Measurements from ENCODE around the gene MRPL18.
A peak's percentile ranks its signal among the peaks of the same experiment; 100 is the strongest.
"Not testable (repeated sequence)": the region's sequence is repeated elsewhere in the genome, so short reads cannot be mapped to it uniquely, and the experiment has no call there.

Gene MRPL18

GRCh38 chr6:159815410-159815809 is 25.1 kb downstream of the MRPL18 start:
- Histone ChIP-seq H3K27ac (ENCODE audit: low read depth, low read length) (no peak overlapping the region), H3K27me3 (ENCODE audit: control insufficient read depth in 5 of 5, insufficient read depth in 4 of 5, low read length in 5 of 5) (peaks cover 0 to 11% (median 5%) of the 10 kb centered on the region in 5 donors)

GRCh38 chr6:159816775-159817174 is 26.5 kb downstream of the MRPL18 start:
- peaks cover 2 to 12% (median 5%) of the 10 kb centered on the region in 5 donors for H3K27me3 ChIP-seq (ENCODE audit: control insufficient read depth in 5 of 5, insufficient read depth in 4 of 5, low read length in 5 of 5)
- not testable (repeated sequence) for H3K4me3 ChIP-seq (ENCODE audit: low read depth in 1 of 5, low read length in 5 of 5); H3K27ac ChIP-seq (ENCODE audit: low read depth, low read length); H3K9ac ChIP-seq (ENCODE audit: low read length in 5 of 5); H3K9me3 ChIP-seq (ENCODE audit: control insufficient read depth in 5 of 5, low read length in 5 of 5); H3K36me3 ChIP-seq (ENCODE audit: control insufficient read depth in 5 of 5, insufficient read depth in 5 of 5, low read length in 5 of 5)
- peaks cover 0 to 15% (median 0%) of the 10 kb centered on the region in 5 donors for H3K4me1 ChIP-seq (ENCODE audit: control insufficient read depth in 5 of 5, insufficient read depth in 5 of 5, low read length in 5 of 5)

More at GRCh38 chr6:159815410-159815809, 25.1 kb downstream of the MRPL18 start:
- Histone ChIP-seq H3K9me3 (ENCODE audit: control insufficient read depth in 5 of 5, low read length in 5 of 5) (no peaks in the 10 kb centered on the region), H3K9ac (ENCODE audit: low read length in 5 of 5) (no peak overlapping the region), H3K4me1 (ENCODE audit: control insufficient read depth in 5 of 5, insufficient read depth in 5 of 5, low read length in 5 of 5) (peaks cover 0 to 6% (median 0%) of the 10 kb centered on the region in 5 donors), H3K4me3 (ENCODE audit: low read depth in 1 of 5, low read length in 5 of 5) (no peak overlapping the region), H3K36me3 (ENCODE audit: control insufficient read depth in 5 of 5, insufficient read depth in 5 of 5, low read length in 5 of 5) (no peaks in the 10 kb centered on the region)

DNA sequence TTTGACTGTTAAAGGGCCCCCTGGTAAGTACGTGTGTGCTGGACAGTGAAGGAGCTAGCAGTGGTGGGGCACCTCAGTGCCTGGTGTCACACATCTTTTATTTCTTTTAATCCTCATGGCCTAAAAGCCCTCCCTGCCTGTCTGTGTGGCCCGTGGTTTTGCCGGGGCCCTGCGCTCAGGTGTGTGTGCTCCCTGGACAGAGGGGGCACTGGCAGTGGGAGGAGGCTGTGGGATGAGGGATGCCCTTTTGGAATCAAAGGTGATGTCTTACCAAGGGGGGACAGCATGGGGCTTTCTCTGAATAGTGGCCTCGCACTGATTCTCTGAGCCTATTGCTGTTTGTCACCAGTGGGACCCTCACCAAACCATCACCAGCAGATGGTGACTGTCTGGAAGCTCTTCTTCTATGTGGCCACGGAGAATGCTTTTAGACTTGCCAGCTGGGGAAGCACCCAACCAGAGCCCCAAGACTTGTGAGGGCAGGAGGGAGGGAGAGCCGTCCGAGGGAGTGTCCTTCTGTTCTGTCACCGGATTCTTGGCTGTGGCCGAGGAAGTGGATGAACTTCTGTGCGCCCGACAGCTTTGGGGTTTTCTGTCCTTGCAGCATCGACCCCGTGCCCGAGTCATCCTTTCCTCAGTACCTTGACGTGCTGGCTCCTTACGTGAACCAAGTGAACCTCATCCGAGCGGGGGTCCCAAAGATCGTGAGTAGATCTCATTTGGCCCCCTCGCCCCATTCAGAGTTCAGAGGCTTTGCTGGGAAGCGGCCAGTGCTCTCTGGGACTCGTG is 27.9 kb downstream of the MRPL18 start:
- no peak overlapping the region for H3K4me3 ChIP-seq (ENCODE audit: low read depth in 1 of 5, low read length in 5 of 5)
- no peaks in the 10 kb centered on the region for H3K9me3 ChIP-seq (ENCODE audit: control insufficient read depth in 5 of 5, low read length in 5 of 5)
- no peaks in the 10 kb centered on the region for H3K36me3 ChIP-seq (ENCODE audit: control insufficient read depth in 5 of 5, insufficient read depth in 5 of 5, low read length in 5 of 5)
- peaks cover 2 to 12% (median 5%) of the 10 kb centered on the region in 5 donors for H3K27me3 ChIP-seq (ENCODE audit: control insufficient read depth in 5 of 5, insufficient read depth in 4 of 5, low read length in 5 of 5)
- no peak overlapping the region for H3K9ac ChIP-seq (ENCODE audit: low read length in 5 of 5)
- H3K27ac ChIP-seq (ENCODE audit: low read depth, low read length) = no peak overlapping the region
- H3K4me1 ChIP-seq (ENCODE audit: control insufficient read depth in 5 of 5, insufficient read depth in 5 of 5, low read length in 5 of 5) = peaks cover 0 to 15% (median 0%) of the 10 kb centered on the region in 5 donors

DNA sequence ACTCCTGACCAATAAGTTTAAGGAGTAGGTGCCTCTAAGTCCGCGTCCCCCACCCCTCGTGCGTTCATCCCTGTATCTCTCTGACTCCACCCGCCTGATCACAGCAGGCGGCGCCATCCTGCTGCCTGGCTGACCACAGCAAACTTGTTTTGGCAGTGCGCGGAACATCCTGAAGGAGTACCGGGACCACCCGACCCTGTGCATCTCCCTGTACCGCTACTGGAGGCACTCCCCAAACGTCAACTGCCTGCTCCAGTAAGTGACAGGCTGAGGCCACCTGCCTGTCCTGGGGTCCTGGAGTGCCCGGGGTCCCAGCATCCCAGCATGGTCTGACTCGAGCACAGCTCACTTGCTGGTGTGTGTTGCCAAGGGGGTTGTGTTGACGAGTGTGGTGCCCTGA is 28.8 kb downstream of the MRPL18 start:
- Histone ChIP-seq H3K36me3 (ENCODE audit: control insufficient read depth in 5 of 5, insufficient read depth in 5 of 5, low read length in 5 of 5) (no peaks in the 10 kb centered on the region), H3K4me1 (ENCODE audit: control insufficient read depth in 5 of 5, insufficient read depth in 5 of 5, low read length in 5 of 5) (peaks cover 0 to 15% (median 0%) of the 10 kb centered on the region in 5 donors), H3K9me3 (ENCODE audit: control insufficient read depth in 5 of 5, low read length in 5 of 5) (no peaks in the 10 kb centered on the region), H3K27me3 (ENCODE audit: control insufficient read depth in 5 of 5, insufficient read depth in 4 of 5, low read length in 5 of 5) (peaks cover 2 to 12% (median 5%) of the 10 kb centered on the region in 5 donors), H3K27ac (ENCODE audit: low read depth, low read length) (no peak overlapping the region), H3K9ac (ENCODE audit: low read length in 5 of 5) (no peak overlapping the region), H3K4me3 (ENCODE audit: low read depth in 1 of 5, low read length in 5 of 5) (no peak overlapping the region)

DNA sequence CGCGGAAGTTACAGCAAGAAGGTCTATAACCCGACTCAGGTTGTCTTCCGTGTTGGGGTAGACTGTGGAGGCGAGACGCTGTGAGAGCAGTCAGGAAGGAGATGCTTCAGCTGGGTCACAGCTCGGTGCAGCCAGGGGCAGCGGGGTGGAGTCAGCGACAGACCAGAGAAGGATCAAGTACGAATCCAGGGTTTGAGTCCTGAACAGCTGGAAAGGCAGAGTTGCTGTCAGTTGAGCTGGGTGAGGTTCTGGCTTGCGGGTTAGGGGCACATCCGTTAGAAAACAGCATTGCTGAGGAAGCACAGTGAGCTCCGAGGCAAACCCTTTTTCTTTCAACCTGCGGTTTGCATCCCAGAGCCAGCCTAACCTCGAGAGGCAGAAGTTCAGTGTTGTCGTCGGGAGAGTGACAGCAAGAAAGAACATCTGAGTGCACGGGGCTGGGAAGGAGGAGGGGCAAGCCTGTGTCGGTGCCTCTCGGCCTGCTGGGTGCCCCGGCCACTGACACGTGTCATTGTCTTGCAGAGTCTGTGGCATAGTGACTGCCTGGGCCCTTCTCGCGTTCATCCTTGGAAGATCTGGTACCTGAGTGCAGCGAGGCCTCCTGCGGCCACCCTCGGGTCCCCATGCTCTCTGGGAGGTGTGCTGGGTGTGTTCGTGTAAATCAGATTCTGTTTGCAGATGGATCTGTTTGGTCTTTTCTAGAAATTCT is 29.8 kb downstream of the MRPL18 start:
- Histone ChIP-seq H3K4me3 (ENCODE audit: low read depth in 1 of 5, low read length in 5 of 5) (peak overlapping the region in 2 of 5 donors; percentile 2 to 18), H3K9ac (ENCODE audit: low read length in 5 of 5) (no peak overlapping the region), H3K27me3 (ENCODE audit: control insufficient read depth in 5 of 5, insufficient read depth in 4 of 5, low read length in 5 of 5) (peaks cover 2 to 12% (median 5%) of the 10 kb centered on the region in 5 donors), H3K9me3 (ENCODE audit: control insufficient read depth in 5 of 5, low read length in 5 of 5) (no peaks in the 10 kb centered on the region), H3K4me1 (ENCODE audit: control insufficient read depth in 5 of 5, insufficient read depth in 5 of 5, low read length in 5 of 5) (peaks cover 0 to 15% (median 0%) of the 10 kb centered on the region in 5 donors), H3K27ac (ENCODE audit: low read depth, low read length) (no peak overlapping the region), H3K36me3 (ENCODE audit: control insufficient read depth in 5 of 5, insufficient read depth in 5 of 5, low read length in 5 of 5) (no peaks in the 10 kb centered on the region)

DNA sequence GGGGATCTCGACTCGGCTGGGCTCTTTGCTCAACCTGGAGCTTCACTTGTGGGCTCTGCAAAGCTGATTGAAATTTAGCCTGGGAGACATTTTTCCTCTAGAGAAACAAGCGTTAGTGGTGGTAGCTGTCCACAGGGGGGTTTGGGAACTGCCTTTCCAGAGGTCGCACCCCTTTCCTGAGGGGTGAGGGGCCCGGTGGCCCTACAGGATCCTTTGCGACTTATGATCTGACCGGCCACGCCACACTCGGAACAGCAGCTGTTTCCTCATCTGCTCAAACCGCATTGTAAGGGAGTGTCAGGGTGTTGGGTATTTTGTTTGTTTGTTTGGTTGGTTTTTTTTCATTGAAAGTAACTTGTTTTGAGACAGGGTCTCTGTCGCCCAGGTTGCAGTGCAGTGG is 30.9 kb downstream of the MRPL18 start:
- Histone ChIP-seq H3K4me1 (ENCODE audit: control insufficient read depth in 5 of 5, insufficient read depth in 5 of 5, low read length in 5 of 5) (peaks cover 0 to 15% (median 0%) of the 10 kb centered on the region in 5 donors), H3K36me3 (ENCODE audit: control insufficient read depth in 5 of 5, insufficient read depth in 5 of 5, low read length in 5 of 5) (no peaks in the 10 kb centered on the region)

GRCh38 chr6:159821726-159822125 is 31.5 kb downstream of the MRPL18 start:
- H3K9ac ChIP-seq (ENCODE audit: low read length in 5 of 5) = no peak overlapping the region
- H3K4me1 ChIP-seq (ENCODE audit: control insufficient read depth in 5 of 5, insufficient read depth in 5 of 5, low read length in 5 of 5) = peaks cover 0 to 15% (median 0%) of the 10 kb centered on the region in 5 donors
- H3K27ac ChIP-seq (ENCODE audit: low read depth, low read length) = no peak overlapping the region
- peaks cover 2 to 12% (median 5%) of the 10 kb centered on the region in 5 donors for H3K27me3 ChIP-seq (ENCODE audit: control insufficient read depth in 5 of 5, insufficient read depth in 4 of 5, low read length in 5 of 5)
- H3K36me3 ChIP-seq (ENCODE audit: control insufficient read depth in 5 of 5, insufficient read depth in 5 of 5, low read length in 5 of 5) = no peaks in the 10 kb centered on the region
- no peaks in the 10 kb centered on the region for H3K9me3 ChIP-seq (ENCODE audit: control insufficient read depth in 5 of 5, low read length in 5 of 5)
- H3K4me3 ChIP-seq (ENCODE audit: low read depth in 1 of 5, low read length in 5 of 5) = no peak overlapping the region

More for the DNA sequence above, 30.9 kb downstream of the MRPL18 start:
- no peaks in the 10 kb centered on the region for H3K9me3 ChIP-seq (ENCODE audit: control insufficient read depth in 5 of 5, low read length in 5 of 5)
- peaks cover 2 to 12% (median 5%) of the 10 kb centered on the region in 5 donors for H3K27me3 ChIP-seq (ENCODE audit: control insufficient read depth in 5 of 5, insufficient read depth in 4 of 5, low read length in 5 of 5)
- H3K9ac ChIP-seq (ENCODE audit: low read length in 5 of 5) = no peak overlapping the region
- no peak overlapping the region for H3K4me3 ChIP-seq (ENCODE audit: low read depth in 1 of 5, low read length in 5 of 5)
- H3K27ac ChIP-seq (ENCODE audit: low read depth, low read length) = no peak overlapping the region

GRCh38 chr6:159823953-159824352 is 33.7 kb downstream of the MRPL18 start:
- Histone ChIP-seq H3K27ac (ENCODE audit: low read depth, low read length) (no peak overlapping the region), H3K27me3 (ENCODE audit: control insufficient read depth in 5 of 5, insufficient read depth in 4 of 5, low read length in 5 of 5) (peaks cover 2 to 12% (median 5%) of the 10 kb centered on the region in 5 donors), H3K9me3 (ENCODE audit: control insufficient read depth in 5 of 5, low read length in 5 of 5) (no peaks in the 10 kb centered on the region), H3K4me1 (ENCODE audit: control insufficient read depth in 5 of 5, insufficient read depth in 5 of 5, low read length in 5 of 5) (peaks cover 0 to 15% (median 0%) of the 10 kb centered on the region in 5 donors), H3K9ac (ENCODE audit: low read length in 5 of 5) (no peak overlapping the region), H3K4me3 (ENCODE audit: low read depth in 1 of 5, low read length in 5 of 5) (no peak overlapping the region), H3K36me3 (ENCODE audit: control insufficient read depth in 5 of 5, insufficient read depth in 5 of 5, low read length in 5 of 5) (no peaks in the 10 kb centered on the region)

- H3K4me1 ChIP-seq (ENCODE audit: control insufficient read depth in 5 of 5, insufficient read depth in 5 of 5, low read length in 5 of 5) = peaks cover 0 to 15% (median 0%) of the 10 kb centered on the region in 5 donors
- H3K4me3 ChIP-seq (ENCODE audit: low read depth in 1 of 5, low read length in 5 of 5); H3K9me3 ChIP-seq (ENCODE audit: control insufficient read depth in 5 of 5, low read length in 5 of 5); H3K9ac ChIP-seq (ENCODE audit: low read length in 5 of 5); H3K27ac ChIP-seq (ENCODE audit: low read depth, low read length); H3K36me3 ChIP-seq (ENCODE audit: control insufficient read depth in 5 of 5, insufficient read depth in 5 of 5, low read length in 5 of 5); H3K27me3 ChIP-seq (ENCODE audit: control insufficient read depth in 5 of 5, insufficient read depth in 4 of 5, low read length in 5 of 5): not testable (repeated sequence)
Observed at GRCh38 chr6:159824690-159825089, 34.4 kb downstream of the MRPL18 start.

GRCh38 chr6:159826004-159826403 is 35.7 kb downstream of the MRPL18 start:
- H3K9ac ChIP-seq (ENCODE audit: low read length in 5 of 5) = no peak overlapping the region
- H3K4me1 ChIP-seq (ENCODE audit: control insufficient read depth in 5 of 5, insufficient read depth in 5 of 5, low read length in 5 of 5) = peaks cover 0 to 4% (median 0%) of the 10 kb centered on the region in 5 donors
- H3K36me3 ChIP-seq (ENCODE audit: control insufficient read depth in 5 of 5, insufficient read depth in 5 of 5, low read length in 5 of 5) = no peaks in the 10 kb centered on the region
- no peak overlapping the region for H3K27ac ChIP-seq (ENCODE audit: low read depth, low read length)
- no peak overlapping the region for H3K4me3 ChIP-seq (ENCODE audit: low read depth in 1 of 5, low read length in 5 of 5)
- H3K27me3 ChIP-seq (ENCODE audit: control insufficient read depth in 5 of 5, insufficient read depth in 4 of 5, low read length in 5 of 5) = peaks cover 0 to 2% (median 0%) of the 10 kb centered on the region in 5 donors
- no peaks in the 10 kb centered on the region for H3K9me3 ChIP-seq (ENCODE audit: control insufficient read depth in 5 of 5, low read length in 5 of 5)
